H1 (cell line): ENCODE results near the gene CNDP2. TPM values are rescaled to one million over a fixed set of nuclear protein-coding genes. Genes with fewer than 3 reads are reported as not detected.

Experiments used
- PHF8 ChIP-seq: fragments of 200-600 bp; sonication (generic); conservative IDR thresholded peaks from 2 replicates; pipeline ENCODE4 v1.7.1; 2012; ENCODE audit warnings: low read depth, mild to moderate bottlenecking, inconsistent platforms, low read length, moderate library complexity
- TAF1 ChIP-seq: IDR thresholded peaks from 2 replicates; pipeline ENCODE4 v1.6.1; 2011; ENCODE audit warnings: mild to moderate bottlenecking, low read depth, low read length
- polyA plus RNA-seq, 7 experiments: library from polyadenylated mRNA; depleted of rRNA in 3 of 7; stranded (reverse) in 5 of 7; unstranded in 2 of 7; fragments of >200 nt in 5 of 7; fragments of 200-250 nt in 2 of 7; gene quantifications; 1 replicate in 5 of 7; 2 replicates in 1 of 7; 4 replicates in 1 of 7; pipeline versions ENCODE4 v1.2.1 to v1.2.3, GENCODE V29; 2011 to 2013; ENCODE audit warnings: missing spikeins in 2 of 7, mixed read lengths in 2 of 7
- total RNA-seq: library from RNA; stranded (reverse); fragmentation: NEBNext Ultra II Directional; extraction: Animal tissue kit (Norgen Biotek cat#: 25700); gene quantifications from 2 replicates; pipeline ENCODE4 v1.2.1, GENCODE V29; 2021

CNDP2 gene
- total and polyA plus RNA-seq, 2 of the 8 experiments (the other 6 are each of a cell fraction or from before 2014, with no cell fraction given): 71.8 to 243 TPM

DNA sequence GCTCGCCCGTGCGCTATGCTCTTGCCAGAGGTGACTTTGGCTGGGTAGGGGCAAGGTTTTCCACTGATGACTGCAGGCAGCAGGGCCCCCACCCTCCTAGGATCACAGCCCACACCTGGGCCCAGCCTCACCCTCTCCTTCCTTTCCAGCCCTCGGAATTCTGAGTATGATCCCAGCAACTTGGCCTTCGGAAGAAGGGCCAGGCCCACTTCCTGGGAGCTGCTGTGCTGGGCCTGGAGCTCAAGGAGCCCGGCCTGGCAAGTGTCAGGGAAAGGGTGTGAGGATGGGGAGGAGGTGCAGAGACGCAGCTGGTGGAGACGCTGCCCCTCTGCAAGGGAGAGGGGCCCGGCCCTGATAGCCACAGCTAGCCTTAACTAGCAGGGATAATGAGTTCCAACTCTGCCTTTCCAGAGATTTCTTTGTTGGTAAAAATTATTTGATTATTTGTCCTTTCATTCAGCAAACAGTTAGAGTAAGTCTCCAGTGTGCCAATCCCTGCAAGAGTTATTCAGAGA, 36.4 kb downstream of the CNDP2 start (continued):
- no peak for TF ChIP-seq TAF1
- no peak for TF ChIP-seq PHF8
- TF ChIP-seq, all 59 proteins: peak for 0
